Testis (tissue), 3 donors: ENCODE measurements around the gene CEP83. TPM values are rescaled to one million over a fixed set of nuclear protein-coding genes. Genes with fewer than 3 reads are reported as not detected.

Experiments
- DNase-seq: peaks from one replicate; pipeline ENCODE4 v3.0.0-alpha.2; 2019
- H3K27ac ChIP-seq, 2 donors: fragments of 200-600 bp; sonication (generic); one replicate each; pipeline ENCODE4 v1.5.1; 2019
- H3K27me3 ChIP-seq: fragments of 200-600 bp; sonication (generic); one replicate; pipeline ENCODE4 v1.5.1; 2019
- H3K36me3 ChIP-seq: fragments of 200-600 bp; sonication (generic); one replicate; pipeline ENCODE4 v1.5.1; 2017; ENCODE audit warnings: low read depth; ENCODE audit errors: missing control alignments
- H3K4me1 ChIP-seq: fragments of 200-600 bp; sonication (generic); one replicate; pipeline ENCODE4 v1.5.1; 2019
- H3K4me3 ChIP-seq, 2 donors: fragments of 200-600 bp; sonication (generic); one replicate each; pipeline ENCODE4 v1.5.1; 2017 to 2019
- H3K9me3 ChIP-seq: fragments of 200-600 bp; sonication (generic); one replicate; pipeline ENCODE4 v1.5.1; 2017
- CTCF ChIP-seq, 3 experiments: fragments of 450-650 bp in 2 of 3; fragments of 200-600 bp in 1 of 3; sonication (generic) in 1 of 3; IDR thresholded peaks; one replicate each; pipeline ENCODE4 v1.5.1; 2016 to 2019; ENCODE audit warnings: antibody characterized with exemption in 3 of 3, mild to moderate bottlenecking in 2 of 3, moderate library complexity in 1 of 3
- POLR2A ChIP-seq: fragments of 450-650 bp; IDR thresholded peaks from one replicate; pipeline ENCODE4 v1.6.1; 2017; ENCODE audit warnings: antibody characterized with exemption, mild to moderate bottlenecking, moderate library complexity
- WGBS, 2 donors: methylation state at CpG; one replicate each; pipeline ENCODE4 v1.1.5; 2018; 5-methylcytosine and 5-hydroxymethylcytosine counted together
- intact Hi-C: fragments of 100-400 bp; cut with DNase I; formaldehyde crosslinking; loops from one replicate; pipeline ENCODE4 v1.15.1; 2023; ENCODE audit warnings: low total_unique reads
- polyA plus RNA-seq: library from polyadenylated mRNA; stranded (reverse); fragments of 350-450 nt; fragmentation: Illumina TruSeq; extraction: RNeasy Lipid Tissue Mini Kit (QIAGEN cat#74804); gene quantifications from one replicate; pipeline ENCODE4 v1.2.3, GENCODE V29; 2014; ENCODE audit warnings: low read depth, low replicate concordance; ENCODE audit not compliant: insufficient read depth
- total RNA-seq, 2 donors: library from RNA; depleted of rRNA; stranded (reverse); fragments of >200 nt; gene quantifications; one replicate each; pipeline ENCODE4 v1.2.3, GENCODE V29; 2016

Gene CEP83
- total and polyA plus RNA-seq, 3 donors from 2014 or later = 17.9 to 64.1 (median 48.4) TPM

GRCh38 chr12:94285943-94286582 is 173.6 kb downstream of the CEP83 start:
- intact Hi-C loops = no loop called here
- peaks cover 15% of the 10 kb centered on the region for H3K4me1 ChIP-seq
- WGBS, 2 donors = 90 to 93% methylated on average over 8 of the region's 8 CpGs

GRCh38 chr12:94284859-94285258 is 174.8 kb downstream of the CEP83 start:
- no peaks in the 10 kb centered on the region for H3K27me3 ChIP-seq
- no peak overlapping the region for H3K27ac ChIP-seq
- no peak overlapping the region for H3K4me3 ChIP-seq
- no peak for TF ChIP-seq POLR2A
- TF ChIP-seq CTCF (IDR thresholded peaks at IDR 0.05) = no peak
- intact Hi-C loops = no loop called here
- no peaks in the 10 kb centered on the region for H3K36me3 ChIP-seq
- peaks cover 8% of the 10 kb centered on the region for H3K4me1 ChIP-seq
- no peaks in the 10 kb centered on the region for H3K9me3 ChIP-seq
- no peak for DNase-seq
- WGBS, 2 donors = 85 to 87% methylated on average over 2 of the region's 2 CpGs

More at GRCh38 chr12:94285943-94286582, 173.6 kb downstream of the CEP83 start:
- DNase-seq = no peak
- H3K4me3 ChIP-seq = no peak overlapping the region
- H3K27me3 ChIP-seq = no peaks in the 10 kb centered on the region
- H3K36me3 ChIP-seq = no peaks in the 10 kb centered on the region
- no peaks in the 10 kb centered on the region for H3K9me3 ChIP-seq
- TF ChIP-seq POLR2A (no peak), CTCF (IDR thresholded peaks at IDR 0.05) (no peak)
- H3K27ac ChIP-seq = no peak overlapping the region

- no peak overlapping the region for H3K27ac ChIP-seq
- H3K4me1 ChIP-seq = no peaks in the 10 kb centered on the region
- H3K27me3 ChIP-seq = no peaks in the 10 kb centered on the region
- 94 to 100% methylated on average over 1 of the region's 1 CpG for WGBS, 2 donors
- no peaks in the 10 kb centered on the region for H3K36me3 ChIP-seq
- TF ChIP-seq CTCF (IDR thresholded peaks at IDR 0.05) (no peak), POLR2A (no peak)
- no peak for DNase-seq
- intact Hi-C loops = no loop called here
- no peak overlapping the region for H3K4me3 ChIP-seq
- H3K9me3 ChIP-seq = no peaks in the 10 kb centered on the region
Observed at GRCh38 chr12:94284046-94284445, 175.6 kb downstream of the CEP83 start.

- Histone ChIP-seq H3K4me3 (no peak overlapping the region), H3K27ac (no peak overlapping the region), H3K27me3 (no peaks in the 10 kb centered on the region), H3K4me1 (no peaks in the 10 kb centered on the region), H3K9me3 (no peaks in the 10 kb centered on the region), H3K36me3 (no peaks in the 10 kb centered on the region)
- DNase-seq = no peak
- no peak for TF ChIP-seq CTCF (IDR thresholded peaks at IDR 0.05)
- no peak for TF ChIP-seq POLR2A
- 77 to 79% methylated on average over 6 to 7 of the region's 7 CpGs for WGBS, 2 donors
- intact Hi-C loops = no loop called here
Observed at GRCh38 chr12:94282675-94283074, 177.0 kb downstream of the CEP83 start.

GRCh38 chr12:94280063-94280462 is 179.6 kb downstream of the CEP83 start:
- TF ChIP-seq CTCF (IDR thresholded peaks at IDR 0.05) = no peak
- no peak for TF ChIP-seq POLR2A
- DNase-seq = no peak
- Histone ChIP-seq H3K9me3 (no peaks in the 10 kb centered on the region), H3K4me3 (no peak overlapping the region), H3K27ac (no peak overlapping the region), H3K36me3 (no peaks in the 10 kb centered on the region), H3K4me1 (no peaks in the 10 kb centered on the region), H3K27me3 (no peaks in the 10 kb centered on the region)
- intact Hi-C loops = no loop called here
- 91 to 94% methylated on average over 7 of the region's 7 CpGs for WGBS, 2 donors
